Endodermal cell (in vitro differentiated cells): ENCODE data around the gene ITFG1. TPM values are rescaled to one million over a fixed set of nuclear protein-coding genes. Genes with fewer than 3 reads are reported as not detected.
"Not testable (repeated sequence)": the region's sequence is repeated elsewhere in the genome, so short reads cannot be mapped to it uniquely, and the experiment has no call there.

Source experiments
- DNase-seq: peaks from one replicate; pipeline ENCODE4 v3.0.0-alpha.2; 2017
- H3K27ac ChIP-seq: 2 replicates; pipeline ENCODE4 v1.5.1; 2013; ENCODE audit warnings: mild to moderate bottlenecking, low read depth, low read length, moderate library complexity
- H3K27me3 ChIP-seq: 2 replicates; pipeline ENCODE4 v1.6.1; 2013; ENCODE audit warnings: mild to moderate bottlenecking, low read length, moderate library complexity; ENCODE audit not compliant: insufficient read depth, control insufficient read depth, poor library complexity, severe bottlenecking
- H3K36me3 ChIP-seq: 2 replicates; pipeline ENCODE4 v1.7.0; 2013; ENCODE audit warnings: mild to moderate bottlenecking, low read length, moderate library complexity; ENCODE audit not compliant: control insufficient read depth, insufficient read depth
- H3K4me1 ChIP-seq: one replicate; pipeline ENCODE4 v1.7.0; 2013; ENCODE audit warnings: low read length; ENCODE audit not compliant: control insufficient read depth, insufficient read depth
- H3K4me3 ChIP-seq: 2 replicates; pipeline ENCODE4 v1.5.1; 2013; ENCODE audit warnings: mild to moderate bottlenecking, low read length, moderate library complexity
- H3K9ac ChIP-seq: 2 replicates; pipeline ENCODE4 v1.6.1; 2013; ENCODE audit warnings: mild to moderate bottlenecking, low read length, moderate library complexity; ENCODE audit not compliant: poor library complexity, severe bottlenecking; ENCODE audit errors: extremely low read depth
- H3K9me3 ChIP-seq: 2 replicates; pipeline ENCODE4 v1.6.1; 2013; ENCODE audit warnings: mild to moderate bottlenecking, low read length, moderate library complexity; ENCODE audit not compliant: control insufficient read depth
- H3K27ac Mint-ChIP-seq: 2 replicates; pipeline ENCODE4 v1.8.0; 2020; ENCODE audit warnings: mixed read lengths
- H3K27me3 Mint-ChIP-seq: 2 replicates; pipeline ENCODE4 v1.8.0; 2021; ENCODE audit warnings: mild to moderate bottlenecking, mixed read lengths; ENCODE audit not compliant: insufficient read depth
- H3K36me3 Mint-ChIP-seq: 2 replicates; pipeline ENCODE4 v1.8.0; 2020; ENCODE audit warnings: low read depth, mixed read lengths
- H3K4me1 Mint-ChIP-seq: 2 replicates; pipeline ENCODE4 v1.8.0; 2020; ENCODE audit warnings: mixed read lengths
- H3K4me3 Mint-ChIP-seq: 2 replicates; pipeline ENCODE4 v1.8.0; 2020; ENCODE audit warnings: mild to moderate bottlenecking, moderate library complexity, mixed read lengths
- H3K9me3 Mint-ChIP-seq: 2 replicates; pipeline ENCODE4 v1.8.0; 2020; ENCODE audit warnings: mild to moderate bottlenecking, mixed read lengths
- WGBS, 2 experiments: methylation state at CpG; one replicate each; pipeline versions ENCODE4 v1.1.5 to v1.1.7; 2013; ENCODE audit warnings: missing lambda C conversion rate in 2 of 2, mixed read lengths in 1 of 2; ENCODE audit not compliant: insufficient coverage in 1 of 2, insufficient read length in 1 of 2; 5-methylcytosine and 5-hydroxymethylcytosine counted together
- total RNA-seq, 2 donors: library from RNA; stranded (reverse); fragmentation: NEBNext Ultra II Directional in 1 of 2; extraction: Animal tissue kit (Norgen Biotek cat#: 25700) in 1 of 2; gene quantifications; 2 replicates in 1 of 2; 3 replicates in 1 of 2; pipeline ENCODE4 v1.2.1, GENCODE V29; 2021
- TF ChIP-seq, protein P1 (sequence below): fragments of 200-600 bp; sonication (generic); conservative IDR thresholded peaks from 2 replicates; pipeline ENCODE4 v1.5.0; 2021; ENCODE audit warnings: antibody characterized with exemption, mild to moderate bottlenecking

Gene ITFG1
- total RNA-seq, 2 donors from 2014 or later: 35.6 to 40.0 TPM

DNA sequence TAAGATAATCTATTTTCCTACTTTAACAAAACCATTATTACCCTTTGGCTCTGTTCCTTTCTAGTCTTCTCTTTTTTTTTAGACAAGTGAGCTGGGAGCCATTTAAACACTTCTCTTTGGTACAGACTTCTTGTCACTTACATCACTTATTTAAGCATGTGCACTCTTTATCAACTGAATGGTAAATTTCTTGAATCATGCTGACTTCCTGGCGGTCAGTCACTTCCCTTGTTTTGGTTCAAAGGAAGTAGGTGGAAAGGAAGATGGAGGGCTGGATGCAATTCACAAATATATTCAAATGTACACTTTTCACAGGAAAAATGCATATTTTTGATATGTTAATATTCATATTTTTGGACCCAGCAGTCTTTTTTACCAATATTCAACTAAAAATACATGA is 97.1 kb downstream of the ITFG1 start:
- no peak overlapping the region for H3K4me3 Mint-ChIP-seq
- H3K27me3 Mint-ChIP-seq: no peaks in the 10 kb centered on the region
- no peaks in the 10 kb centered on the region for H3K9me3 ChIP-seq
- peaks cover 16% of the 10 kb centered on the region for H3K36me3 ChIP-seq
- no peaks in the 10 kb centered on the region for H3K27me3 ChIP-seq
- H3K36me3 Mint-ChIP-seq: peaks cover 9% of the 10 kb centered on the region
- H3K27ac Mint-ChIP-seq: no peak overlapping the region
- DNase-seq: no peak
- WGBS, 2 experiments: 100% methylated on average over 1 of the region's 1 CpG; no CpG with 5 or more reads in 1 of the 2 experiments
- H3K4me1 Mint-ChIP-seq: peaks cover 26% of the 10 kb centered on the region
- H3K27ac ChIP-seq: no peak overlapping the region
- H3K4me3 ChIP-seq: no peak overlapping the region
- H3K4me1 ChIP-seq: no peaks in the 10 kb centered on the region
- H3K9ac ChIP-seq: no peak overlapping the region
- no peaks in the 10 kb centered on the region for H3K9me3 Mint-ChIP-seq
- TF ChIP-seq, protein P1, sequence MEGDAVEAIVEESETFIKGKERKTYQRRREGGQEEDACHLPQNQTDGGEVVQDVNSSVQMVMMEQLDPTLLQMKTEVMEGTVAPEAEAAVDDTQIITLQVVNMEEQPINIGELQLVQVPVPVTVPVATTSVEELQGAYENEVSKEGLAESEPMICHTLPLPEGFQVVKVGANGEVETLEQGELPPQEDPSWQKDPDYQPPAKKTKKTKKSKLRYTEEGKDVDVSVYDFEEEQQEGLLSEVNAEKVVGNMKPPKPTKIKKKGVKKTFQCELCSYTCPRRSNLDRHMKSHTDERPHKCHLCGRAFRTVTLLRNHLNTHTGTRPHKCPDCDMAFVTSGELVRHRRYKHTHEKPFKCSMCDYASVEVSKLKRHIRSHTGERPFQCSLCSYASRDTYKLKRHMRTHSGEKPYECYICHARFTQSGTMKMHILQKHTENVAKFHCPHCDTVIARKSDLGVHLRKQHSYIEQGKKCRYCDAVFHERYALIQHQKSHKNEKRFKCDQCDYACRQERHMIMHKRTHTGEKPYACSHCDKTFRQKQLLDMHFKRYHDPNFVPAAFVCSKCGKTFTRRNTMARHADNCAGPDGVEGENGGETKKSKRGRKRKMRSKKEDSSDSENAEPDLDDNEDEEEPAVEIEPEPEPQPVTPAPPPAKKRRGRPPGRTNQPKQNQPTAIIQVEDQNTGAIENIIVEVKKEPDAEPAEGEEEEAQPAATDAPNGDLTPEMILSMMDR: no peak

DNA sequence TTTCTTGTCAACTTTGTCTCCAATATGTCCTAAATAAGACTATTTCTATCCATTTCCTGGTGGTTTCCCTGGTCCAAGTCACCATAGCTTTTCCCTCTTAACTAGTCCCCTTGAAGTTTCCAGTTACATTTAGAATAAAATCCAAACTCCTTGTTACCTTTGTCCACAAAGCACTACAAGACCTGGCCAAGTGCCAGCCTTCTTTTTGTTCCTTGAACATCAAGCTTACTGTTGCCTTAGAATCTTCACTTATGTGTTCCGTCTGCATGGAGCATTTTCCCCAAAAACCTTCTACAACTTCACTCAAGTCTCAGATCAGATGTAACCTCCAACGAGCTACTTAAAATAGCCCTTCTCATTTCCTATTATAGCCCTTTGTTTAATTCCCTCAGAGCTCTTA is 101.4 kb downstream of the ITFG1 start:
- no peaks in the 10 kb centered on the region for H3K4me1 ChIP-seq

DNA sequence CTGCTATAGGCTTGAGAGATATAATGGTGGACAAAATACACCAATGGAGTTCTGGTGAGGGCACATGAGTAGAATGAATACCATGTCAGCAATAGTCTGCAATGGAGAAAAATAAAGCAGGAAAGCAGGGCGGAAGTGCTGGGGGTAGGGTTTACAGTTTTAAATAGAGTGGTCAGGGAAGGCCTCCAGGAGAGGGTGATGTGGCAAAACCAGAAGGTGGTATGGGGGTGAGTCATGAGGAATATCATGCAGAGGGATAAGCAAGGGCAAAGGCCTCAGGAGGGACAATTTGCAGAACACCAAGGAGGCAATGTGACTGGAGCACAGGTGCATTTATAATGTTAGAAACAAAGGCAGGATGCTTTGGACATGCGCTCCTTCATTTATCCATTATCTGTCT is 102.0 kb downstream of the ITFG1 start:
- peaks cover 1% of the 10 kb centered on the region for H3K36me3 ChIP-seq
- no peak overlapping the region for H3K27ac ChIP-seq
- Mint-ChIP-seq H3K27ac (no peak overlapping the region), H3K4me1 (peaks cover 6% of the 10 kb centered on the region), H3K27me3 (no peaks in the 10 kb centered on the region), H3K9me3 (peaks cover 8% of the 10 kb centered on the region), H3K4me3 (no peak overlapping the region), H3K36me3 (peaks cover 11% of the 10 kb centered on the region)
- H3K27me3 ChIP-seq: no peaks in the 10 kb centered on the region
- TF ChIP-seq, protein P1: no peak
- WGBS, 2 experiments: 86 to 100% methylated on average over 2 of the region's 2 CpGs
- H3K4me3 ChIP-seq: no peak overlapping the region
- H3K9me3 ChIP-seq: peaks cover 8% of the 10 kb centered on the region
- no peaks in the 10 kb centered on the region for H3K4me1 ChIP-seq
- no peak overlapping the region for H3K9ac ChIP-seq
- DNase-seq: no peak

More for the DNA sequence above, 101.4 kb downstream of the ITFG1 start:
- no peaks in the 10 kb centered on the region for H3K27me3 Mint-ChIP-seq
- H3K4me3 Mint-ChIP-seq: no peak overlapping the region
- H3K4me1 Mint-ChIP-seq: peaks cover 6% of the 10 kb centered on the region
- peaks cover 2% of the 10 kb centered on the region for H3K9me3 ChIP-seq
- TF ChIP-seq, protein P1: no peak
- H3K36me3 Mint-ChIP-seq: peaks cover 5% of the 10 kb centered on the region
- H3K4me3 ChIP-seq: no peak overlapping the region
- no peak for DNase-seq
- no peak overlapping the region for H3K9ac ChIP-seq
- H3K27ac ChIP-seq: no peak overlapping the region
- peaks cover 7% of the 10 kb centered on the region for H3K36me3 ChIP-seq
- 96 to 100% methylated on average over 1 to 2 of the region's 2 CpGs for WGBS, 2 experiments
- H3K27me3 ChIP-seq: no peaks in the 10 kb centered on the region
- H3K9me3 Mint-ChIP-seq: peaks cover under 1% of the 10 kb centered on the region
- no peak overlapping the region for H3K27ac Mint-ChIP-seq

DNA sequence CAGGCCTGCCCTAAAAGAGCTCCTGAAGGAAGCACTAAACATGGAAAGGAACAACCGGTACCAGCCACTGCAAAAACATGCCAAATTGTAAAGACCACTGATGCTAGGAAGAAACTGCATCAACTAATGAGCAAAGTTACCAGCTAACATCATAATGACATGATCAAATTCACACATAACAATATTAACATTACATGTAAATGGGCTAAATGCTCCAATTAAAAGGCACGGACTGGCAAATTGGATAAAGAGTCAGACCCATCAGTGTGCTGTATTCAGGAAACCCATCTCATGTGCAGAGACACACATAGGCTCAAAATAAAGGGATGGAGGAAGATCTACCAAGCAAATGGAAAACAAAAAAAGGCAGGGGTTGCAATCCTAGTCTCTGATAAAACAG is 111.8 kb downstream of the ITFG1 start:
- DNase-seq, H3K27me3 Mint-ChIP-seq, H3K9ac ChIP-seq, H3K4me3 ChIP-seq, H3K27me3 ChIP-seq, H3K36me3 ChIP-seq, H3K27ac Mint-ChIP-seq, H3K27ac ChIP-seq, H3K4me1 Mint-ChIP-seq, H3K4me1 ChIP-seq, H3K4me3 Mint-ChIP-seq: not testable (repeated sequence)
- H3K9me3 Mint-ChIP-seq: peaks cover 82% of the 10 kb centered on the region
- WGBS, 2 experiments: 100% methylated on average over 1 of the region's 2 CpGs; no CpG with 5 or more reads in 1 of the 2 experiments
- peaks cover 67% of the 10 kb centered on the region for H3K36me3 Mint-ChIP-seq
- peaks cover 27% of the 10 kb centered on the region for H3K9me3 ChIP-seq

DNA sequence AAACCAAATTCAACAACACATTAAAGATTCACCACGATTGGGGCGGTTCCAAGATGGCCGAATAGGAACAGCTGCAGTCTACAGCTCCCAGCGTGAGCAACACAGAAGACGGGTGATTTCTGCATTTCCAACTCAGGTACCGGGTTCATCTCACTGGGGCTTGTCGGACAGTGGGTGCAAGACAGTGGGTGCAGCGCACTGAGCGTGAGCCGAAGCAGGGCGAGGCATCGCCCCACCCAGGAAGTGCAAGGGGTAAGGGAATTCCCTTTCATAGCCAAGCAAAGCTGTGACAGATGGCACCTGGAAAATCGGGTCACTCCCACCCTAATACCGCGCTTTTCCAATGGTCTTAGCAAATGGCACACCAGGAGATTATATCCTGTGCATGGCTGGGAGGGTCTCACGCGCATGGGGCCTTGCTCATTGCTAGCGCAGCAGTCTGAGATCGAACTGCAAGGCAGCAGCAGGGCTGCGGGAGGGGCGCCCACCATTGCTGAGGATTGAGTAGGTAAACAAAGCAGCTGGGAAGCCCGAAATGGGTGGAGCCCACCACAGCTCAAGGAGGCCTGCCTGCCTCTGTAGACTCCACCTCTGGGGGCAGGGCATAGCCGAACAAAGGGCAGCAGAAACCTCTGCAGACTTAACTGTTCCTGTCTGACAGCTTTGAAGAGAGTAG is 113.7 kb downstream of the ITFG1 start:
- H3K4me3 ChIP-seq, H3K27me3 ChIP-seq, H3K36me3 ChIP-seq, H3K27ac Mint-ChIP-seq, H3K9ac ChIP-seq, H3K4me1 Mint-ChIP-seq, H3K4me1 ChIP-seq, H3K27ac ChIP-seq, DNase-seq, H3K27me3 Mint-ChIP-seq, H3K4me3 Mint-ChIP-seq: not testable (repeated sequence)
- peaks cover 66% of the 10 kb centered on the region for H3K9me3 Mint-ChIP-seq
- peaks cover 20% of the 10 kb centered on the region for H3K9me3 ChIP-seq
- 95 to 96% methylated on average over 15 to 23 of the region's 23 CpGs for WGBS, 2 experiments
- peaks cover 58% of the 10 kb centered on the region for H3K36me3 Mint-ChIP-seq
